Effector CD8-positive, alpha-beta T cell (primary cell): ENCODE data around the gene OR9G1.
"Not testable (repeated sequence)": the region's sequence is repeated elsewhere in the genome, so short reads cannot be mapped to it uniquely, and the experiment has no call there.

Experiments used
- DNase-seq: peaks from one replicate; lab custom pipeline; 2025; lab: John Stamatoyannopoulos, UW
- total RNA-seq, 4 experiments: gene quantifications; one replicate each; lab custom pipeline; 2026; lab: John Stamatoyannopoulos, UW

OR9G1 gene
- total RNA-seq = 0 reads per million in 4 experiments

GRCh38 chr11:56698795-56699194, at the start of gene OR9G1:
Gene OR9G1, plus strand, starts transcription at chr11:56699095. Its CDS starts 1,293 bp downstream, at chr11:56700388.
- no peak for DNase-seq

DNA sequence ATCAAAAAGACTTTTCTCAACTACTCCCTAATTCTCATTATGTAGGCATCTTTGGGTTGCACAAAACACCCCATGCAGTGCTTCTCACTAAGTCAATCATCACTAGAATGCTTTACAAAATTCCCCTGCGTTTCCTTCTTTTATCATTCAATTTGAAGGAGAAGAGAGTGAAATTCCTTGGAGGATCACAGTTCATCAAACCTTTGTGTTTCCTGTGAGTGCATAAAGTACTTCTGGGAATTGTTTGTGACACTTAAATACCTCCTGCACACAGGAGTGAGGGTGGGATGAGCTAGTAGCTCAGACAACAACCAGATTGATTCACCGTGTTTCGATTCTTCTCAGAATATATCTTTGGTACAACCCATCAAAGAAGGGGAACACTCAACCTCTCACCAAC, 39.1 kb upstream of the OR9G1 start:
- DNase-seq = no peak

DNA sequence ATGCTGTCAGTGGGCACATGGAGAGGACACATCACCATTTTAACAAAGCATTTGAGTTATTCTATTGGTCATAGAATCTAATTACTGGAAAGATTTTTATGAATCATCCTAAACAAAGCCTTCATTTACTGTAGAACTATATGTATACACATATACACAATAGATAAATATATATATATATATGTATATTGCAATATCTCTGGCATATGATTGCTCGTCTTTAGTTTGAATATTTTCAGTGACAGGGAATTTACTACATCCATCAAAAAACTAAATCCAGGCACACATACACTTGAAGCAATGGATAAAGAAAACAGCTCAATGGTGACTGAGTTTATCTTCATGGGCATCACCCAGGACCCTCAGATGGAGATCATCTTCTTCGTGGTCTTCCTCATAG, 35.5 kb upstream of the OR9G1 start, which contains the start of gene OR5AR1:
Gene OR5AR1 (plus strand): TSS at position 301 of the 400 bp plus-strand sequence. CDS start 0 bp downstream, at position 301.
- no peak for DNase-seq

GRCh38 chr11:56670984-56671383, 27.9 kb upstream of the OR9G1 start:
- DNase-seq = no peak

DNA sequence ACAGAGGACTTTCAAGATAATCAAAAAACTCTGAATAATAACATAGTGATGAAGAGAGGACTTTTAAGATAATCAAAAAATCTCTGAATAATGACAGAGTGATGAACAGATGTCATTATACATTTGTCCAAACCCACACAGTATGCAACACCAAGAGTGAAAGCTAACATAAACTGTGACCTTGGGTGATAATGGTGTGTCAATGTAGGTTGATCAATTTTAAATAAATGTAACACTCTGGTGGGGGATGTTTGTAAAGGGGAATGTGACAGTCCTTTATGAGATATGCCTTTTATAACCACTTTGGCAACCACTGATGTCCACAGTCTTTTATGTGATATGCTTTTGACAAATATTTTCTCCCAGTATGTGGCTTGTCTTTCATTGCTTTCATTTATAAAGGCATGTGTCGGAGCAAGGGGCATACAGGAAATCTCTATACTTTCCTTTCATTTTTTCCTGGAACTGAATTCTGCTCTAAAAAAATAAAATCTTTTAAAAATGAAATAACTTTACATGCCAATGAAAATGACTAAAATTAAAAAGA, 10.3 kb upstream of the OR9G1 start:
- DNase-seq = no peak

DNA sequence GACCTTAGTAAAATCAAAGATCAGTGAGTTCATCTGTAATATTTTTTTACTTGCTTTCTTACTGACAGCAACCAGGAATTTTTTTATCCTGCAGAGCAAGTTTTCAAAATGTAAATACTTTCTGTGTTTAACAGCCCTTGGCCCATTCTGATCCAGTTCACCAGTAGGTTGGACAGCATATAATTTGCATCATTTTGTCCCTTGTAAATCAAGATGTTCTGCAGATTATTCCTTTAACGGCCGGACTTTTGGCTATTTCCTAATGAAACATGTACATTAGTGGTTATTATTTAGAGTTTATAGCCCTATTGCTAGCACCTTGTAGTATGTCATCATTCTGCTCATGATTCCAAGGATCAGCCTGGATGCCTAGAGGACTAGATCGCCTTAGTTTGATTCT, 7.7 kb upstream of the OR9G1 start:
- DNase-seq = not testable (repeated sequence)

- no peak for DNase-seq
These were observed 5.5 kb upstream of the OR9G1 start for GRCh38 chr11:56693428-56693827.

DNA sequence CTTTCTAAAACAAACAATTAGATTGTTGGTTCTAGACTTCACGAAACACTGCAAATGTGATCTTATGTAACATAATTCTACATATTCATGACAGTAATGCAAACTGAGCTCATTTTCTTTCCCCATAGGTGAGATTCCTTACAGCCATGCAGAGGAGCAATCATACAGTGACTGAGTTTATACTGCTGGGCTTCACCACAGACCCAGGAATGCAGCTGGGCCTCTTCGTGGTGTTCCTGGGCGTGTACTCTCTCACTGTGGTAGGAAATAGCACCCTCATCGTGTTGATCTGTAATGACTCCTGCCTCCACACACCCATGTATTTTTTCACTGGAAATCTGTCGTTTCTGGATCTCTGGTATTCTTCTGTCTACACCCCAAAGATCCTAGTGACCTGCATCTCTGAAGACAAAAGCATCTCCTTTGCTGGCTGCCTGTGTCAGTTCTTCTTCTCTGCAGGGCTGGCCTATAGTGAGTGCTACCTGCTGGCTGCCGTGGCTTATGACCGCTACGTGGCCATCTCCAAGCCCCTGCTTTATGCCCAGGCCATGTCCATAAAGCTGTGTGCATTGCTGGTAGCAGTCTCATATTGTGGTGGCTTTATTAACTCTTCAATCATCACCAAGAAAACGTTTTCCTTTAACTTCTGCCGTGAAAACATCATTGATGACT, 1.5 kb downstream of the OR9G1 start:
- no peak for DNase-seq

DNA sequence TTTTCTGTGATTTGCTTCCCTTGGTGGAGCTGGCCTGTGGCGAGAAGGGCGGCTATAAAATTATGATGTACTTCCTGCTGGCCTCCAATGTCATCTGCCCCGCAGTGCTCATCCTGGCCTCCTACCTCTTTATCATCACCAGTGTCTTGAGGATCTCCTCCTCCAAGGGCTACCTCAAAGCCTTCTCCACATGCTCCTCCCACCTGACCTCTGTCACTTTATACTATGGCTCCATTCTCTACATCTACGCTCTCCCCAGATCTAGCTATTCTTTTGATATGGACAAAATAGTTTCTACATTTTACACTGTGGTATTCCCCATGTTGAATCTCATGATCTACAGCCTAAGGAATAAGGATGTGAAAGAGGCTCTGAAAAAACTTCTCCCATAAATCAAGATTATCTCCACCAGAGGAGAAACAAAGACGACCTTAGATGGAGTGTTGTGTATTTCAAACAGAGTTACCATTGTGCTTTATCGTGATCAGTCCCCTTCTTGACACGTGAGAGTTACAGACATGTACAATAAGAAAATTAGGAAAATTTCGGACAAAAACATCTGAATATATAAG, 2.1 kb downstream of the OR9G1 start:
- DNase-seq = no peak

DNA sequence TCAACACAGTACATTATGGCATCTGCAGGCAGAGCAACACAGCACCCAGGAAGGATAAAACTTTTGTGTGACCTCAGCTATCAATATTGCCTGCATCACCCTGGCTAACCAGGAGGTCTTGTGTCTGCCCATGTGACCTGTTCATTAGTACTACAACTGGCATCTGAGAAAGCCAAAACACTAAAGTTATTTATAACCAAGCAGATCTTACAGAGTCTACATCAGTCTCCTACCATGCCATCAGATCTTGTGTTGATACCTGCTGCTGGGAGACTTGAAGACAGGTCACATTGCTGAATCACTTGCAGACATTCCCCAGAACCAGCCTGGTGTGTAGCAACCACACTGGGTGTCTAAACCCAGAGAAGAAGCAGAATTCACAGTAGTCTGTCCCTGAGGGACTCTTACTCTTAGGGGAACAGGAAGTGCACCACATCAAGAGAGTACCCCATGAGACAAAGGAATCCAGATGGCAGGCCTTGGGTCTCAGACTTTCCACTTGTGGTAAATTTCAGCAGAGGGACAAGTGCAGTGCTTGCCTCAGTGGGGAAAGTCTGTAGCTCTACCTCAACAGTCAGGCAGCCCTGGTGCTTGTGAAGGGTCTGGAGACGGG, 7.0 kb downstream of the OR9G1 start:
- DNase-seq = no peak

GRCh38 chr11:56706486-56706885, 7.6 kb downstream of the OR9G1 start:
- no peak for DNase-seq

DNA sequence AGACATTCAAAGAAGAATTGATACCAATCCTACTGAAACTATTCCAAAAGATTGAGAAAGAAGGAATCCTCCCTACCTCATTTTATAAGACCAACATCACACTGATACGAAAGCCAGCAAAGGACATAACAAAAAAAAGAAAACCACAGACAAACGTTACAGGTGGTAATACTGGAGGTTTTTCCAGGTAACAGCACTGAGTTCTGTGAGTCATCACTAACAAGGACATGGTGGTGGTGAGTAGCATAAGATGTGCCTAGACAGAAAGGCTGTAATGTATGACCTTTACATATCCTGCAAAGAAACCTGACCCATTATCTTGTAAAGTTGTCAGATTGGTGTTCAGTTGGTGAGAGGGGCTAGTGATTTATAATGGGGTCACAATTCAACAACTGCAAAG, 15.3 kb downstream of the OR9G1 start:
- DNase-seq = no peak

- DNase-seq = no peak
These were observed 17.5 kb downstream of the OR9G1 start for GRCh38 chr11:56716379-56716854.

DNA sequence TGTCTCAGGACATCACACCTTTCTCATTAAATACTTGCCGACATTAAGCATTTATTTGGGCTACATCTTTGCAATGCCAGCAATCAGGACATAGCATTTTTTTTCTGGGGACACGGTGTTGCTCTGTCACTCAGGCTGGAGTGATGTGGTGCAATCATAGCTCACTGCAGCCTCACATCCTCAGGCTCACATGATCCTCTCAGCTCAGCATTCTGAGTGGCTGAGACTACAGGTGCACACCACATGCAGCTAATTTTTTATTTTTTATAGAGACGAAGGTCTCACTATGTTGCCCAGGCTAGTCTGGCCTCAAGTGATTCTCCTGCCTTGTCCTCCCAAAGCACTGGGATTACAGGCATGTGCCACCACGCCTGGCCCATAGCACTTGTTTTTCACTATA, 21.6 kb downstream of the OR9G1 start:
- DNase-seq = no peak

GRCh38 chr11:56740107-56740506, 41.2 kb downstream of the OR9G1 start:
- DNase-seq = no peak

GRCh38 chr11:56740886-56741285, 42.0 kb downstream of the OR9G1 start:
- DNase-seq = no peak

DNA sequence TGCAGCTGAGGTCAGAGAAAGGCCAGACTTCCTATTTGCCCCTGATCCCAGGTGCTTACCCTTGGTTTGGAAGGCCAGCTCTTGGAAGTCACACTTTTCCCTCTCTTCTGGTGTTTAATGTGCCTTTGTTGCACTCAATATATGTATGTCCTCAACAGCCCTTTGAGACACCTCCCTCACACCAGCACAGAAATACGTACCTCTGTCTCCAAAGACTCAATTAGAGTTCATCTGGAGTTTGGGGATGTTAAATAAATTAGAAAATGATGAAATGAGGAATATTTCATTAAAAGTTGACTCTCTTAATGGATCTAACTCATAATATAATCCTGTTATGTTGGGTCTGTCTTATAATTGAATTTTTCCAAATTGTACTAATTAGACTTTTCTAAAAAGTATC, 49.7 kb downstream of the OR9G1 start, which contains the start of gene OR9G4:
Gene OR9G4 (minus strand): TSS at position 101 of the 400 bp plus-strand sequence. CDS start 4,931 bp downstream, outside the sequence.
- DNase-seq = no peak

DNA sequence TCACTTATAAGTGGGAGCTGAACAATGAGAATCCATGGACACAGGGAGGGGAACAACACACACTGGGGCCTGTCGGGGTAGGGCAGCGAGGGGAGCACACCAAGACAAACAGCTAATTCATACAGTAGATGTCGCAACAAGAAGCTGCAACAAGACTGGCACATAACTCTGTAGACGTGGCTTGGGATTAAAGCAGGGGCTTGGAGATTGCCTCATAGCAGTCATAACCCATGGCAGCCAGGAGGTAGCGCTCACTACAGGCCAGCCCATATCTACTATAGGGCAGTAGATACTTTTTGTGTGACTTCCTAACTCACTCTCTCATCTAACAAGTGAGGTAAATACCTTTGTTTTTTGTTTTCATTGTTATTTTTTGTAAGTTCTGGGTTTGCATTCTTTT, 51.3 kb downstream of the OR9G1 start:
- DNase-seq = no peak

DNA sequence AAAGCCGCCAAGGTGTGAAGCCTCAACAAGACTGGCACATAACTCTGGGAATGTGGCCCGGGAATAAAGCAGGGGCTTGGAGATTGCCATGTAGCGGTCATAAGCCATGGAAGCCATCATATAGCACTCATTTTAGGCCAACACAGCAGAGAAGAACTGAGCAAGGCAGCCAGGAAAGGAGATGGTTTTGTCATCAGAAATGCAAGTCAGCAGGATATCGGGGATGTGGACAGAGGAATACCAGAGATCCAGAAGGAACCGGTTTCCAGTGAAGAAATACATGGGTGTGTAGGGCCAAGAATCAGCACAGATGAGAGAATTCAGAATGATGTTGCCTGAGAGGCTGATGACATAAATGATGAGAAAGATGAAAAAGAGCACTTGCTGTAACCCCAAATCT, 52.6 kb downstream of the OR9G1 start:
- DNase-seq = no peak
